Activated CD8-positive, alpha-beta memory T cell treated with anti-CD3 and anti-CD28 coated beads for 4 hours (primary cell): ENCODE measurements around the gene PGBD5.
A peak's percentile ranks its signal among the peaks of the same experiment; 100 is the strongest.

Source experiments
- DNase-seq, 2 donors: peaks; one replicate each; pipeline ENCODE4 v3.0.0-alpha.2; 2020; ENCODE audit warnings: low read depth in 2 of 2

Gene PGBD5

GRCh38 chr1:230322967-230323547 lies 103.1 kb downstream of the PGBD5 start:
- no peak for DNase-seq

- DNase-seq, result no peak
These were observed 103.7 kb downstream of the PGBD5 start for GRCh38 chr1:230322421-230322756.

- no peak for DNase-seq
These were observed 104.3 kb downstream of the PGBD5 start for GRCh38 chr1:230321741-230322420.

- DNase-seq, result no peak
These were observed 104.8 kb downstream of the PGBD5 start for GRCh38 chr1:230321341-230321740.

GRCh38 chr1:230320804-230321203 lies 105.3 kb downstream of the PGBD5 start:
- DNase-seq, result no peak

- no peak for DNase-seq
These were observed 107.0 kb downstream of the PGBD5 start for GRCh38 chr1:230319014-230319747.

- no peak for DNase-seq
These were observed 108.0 kb downstream of the PGBD5 start for GRCh38 chr1:230317823-230318819.

GRCh38 chr1:230316864-230317745 lies 109.0 kb downstream of the PGBD5 start:
- no peak for DNase-seq

- no peak for DNase-seq
These were observed 111.0 kb downstream of the PGBD5 start for GRCh38 chr1:230315099-230315498.

- DNase-seq, result no peak
These were observed 112.0 kb downstream of the PGBD5 start for GRCh38 chr1:230314142-230314470.

- DNase-seq, result no peak
These were observed 112.5 kb downstream of the PGBD5 start for GRCh38 chr1:230313453-230314141.

GRCh38 chr1:230312676-230313075 lies 113.5 kb downstream of the PGBD5 start:
- DNase-seq, result no peak

GRCh38 chr1:230310381-230311163 lies 115.6 kb downstream of the PGBD5 start:
- peak; percentile 18 to 21 for DNase-seq

GRCh38 chr1:230309646-230310177 lies 116.4 kb downstream of the PGBD5 start:
- no peak for DNase-seq

GRCh38 chr1:230308821-230309220 lies 117.3 kb downstream of the PGBD5 start:
- no peak for DNase-seq

- no peak for DNase-seq
These were observed 118.1 kb downstream of the PGBD5 start for GRCh38 chr1:230308039-230308438.

GRCh38 chr1:230307213-230307612 lies 118.9 kb downstream of the PGBD5 start:
- DNase-seq, result no peak

- no peak for DNase-seq
These were observed 120.0 kb downstream of the PGBD5 start for GRCh38 chr1:230306169-230306568.

GRCh38 chr1:230303822-230304221 lies 122.3 kb downstream of the PGBD5 start:
- DNase-seq, result no peak
